PC-9 (cell line): Measurements from ENCODE around the gene FAF1. TPM values are rescaled to one million over a fixed set of nuclear protein-coding genes. Genes with fewer than 3 reads are reported as not detected.

Experiments used
- BruUV-seq: library from RNA; stranded (reverse); fragments of 400-500 nt; replicated peaks from 2 replicates; lab custom pipeline; 2021; lab: Mats Ljungman, UMichigan
- CTCF ChIA-PET: fragments of 300-600 bp; sonication (Branson Sonifier 250); formaldehyde crosslinking; loops from one replicate; lab custom pipeline; 2022; ENCODE audit warnings: antibody characterized with exemption; lab: Charles Lee
- POLR2A ChIA-PET: fragments of 300-600 bp; sonication (Branson Sonifier 250); formaldehyde crosslinking; loops from one replicate; lab custom pipeline; 2022; ENCODE audit warnings: antibody characterized with exemption; ENCODE audit not compliant: unreplicated experiment; lab: Charles Lee
- DNase-seq, 2 experiments: peaks; one replicate each; pipeline versions ENCODE4 v3.0.0 to v3.0.0-alpha.2; 2015 to 2022; ENCODE audit warnings: mixed read lengths in 1 of 2
- H2AFZ ChIP-seq: fragments of 200-600 bp; sonication (generic); 2 replicates; pipeline ENCODE4 v1.8.1; 2017; ENCODE audit warnings: antibody characterized with exemption
- H3F3A ChIP-seq: fragments of 200-600 bp; sonication (generic); 2 replicates; pipeline ENCODE4 v1.8.1; 2017; ENCODE audit warnings: antibody characterized with exemption, mild to moderate bottlenecking, low read depth; ENCODE audit not compliant: insufficient read depth
- H3K27ac ChIP-seq: fragments of 200-600 bp; sonication (generic); 2 replicates; pipeline ENCODE4 v1.6.1; 2016; ENCODE audit warnings: mixed run types
- H3K27me3 ChIP-seq: fragments of 200-600 bp; sonication (generic); 2 replicates; pipeline ENCODE4 v1.6.1; 2016; ENCODE audit warnings: low read depth, mixed run types; ENCODE audit not compliant: insufficient read depth
- H3K36me3 ChIP-seq: fragments of 200-600 bp; sonication (generic); 2 replicates; pipeline ENCODE4 v1.6.1; 2016; ENCODE audit warnings: low read depth, mixed run types
- H3K4me1 ChIP-seq: fragments of 200-600 bp; sonication (generic); replicated peaks from 2 replicates; pipeline ENCODE4 v1.6.1; 2016; ENCODE audit warnings: mixed run types; ENCODE audit not compliant: insufficient read depth
- H3K4me2 ChIP-seq: fragments of 200-600 bp; sonication (generic); 2 replicates; pipeline ENCODE4 v1.6.1; 2017; ENCODE audit warnings: mixed run types
- H3K4me3 ChIP-seq: fragments of 200-600 bp; sonication (generic); 2 replicates; pipeline ENCODE4 v1.6.1; 2016; ENCODE audit warnings: mixed run types
- H3K79me2 ChIP-seq: fragments of 200-600 bp; sonication (generic); 2 replicates; pipeline ENCODE4 v1.6.1; 2017; ENCODE audit warnings: low read depth, mixed run types
- H3K9me2 ChIP-seq: fragments of 200-600 bp; sonication (generic); 2 replicates; pipeline ENCODE4 v1.8.1; 2017; ENCODE audit warnings: mild to moderate bottlenecking; ENCODE audit not compliant: insufficient read depth
- H3K9me3 ChIP-seq: fragments of 200-600 bp; sonication (generic); 2 replicates; pipeline ENCODE4 v1.8.1; 2016; ENCODE audit warnings: low read depth; ENCODE audit not compliant: insufficient read depth
- H4K20me1 ChIP-seq: fragments of 200-600 bp; sonication (generic); 2 replicates; pipeline ENCODE4 v1.8.1; 2017; ENCODE audit not compliant: insufficient read depth
- EZH2 ChIP-seq: fragments of 200-600 bp; sonication (generic); IDR thresholded peaks from 2 replicates; pipeline ENCODE4 v1.8.0; 2017; ENCODE audit warnings: antibody characterized with exemption, low read depth
- intact Hi-C: fragments of 100-400 bp; cut with micrococcal nuclease; formaldehyde crosslinking; loops from one replicate; pipeline ENCODE4 v1.10.0; 2022; ENCODE audit not compliant: unreplicated experiment
- total RNA-seq: library from RNA; stranded (reverse); gene quantifications from 2 replicates; pipeline ENCODE4 v1.2.3, GENCODE V29; 2021
- TF ChIP-seq, protein P1 (sequence below): fragments of 200-600 bp; sonication (generic); conservative IDR thresholded peaks from 2 replicates; pipeline ENCODE4 v1.6.1; 2017; ENCODE audit warnings: mixed run types, antibody characterized with exemption, mild to moderate bottlenecking, moderate library complexity

FAF1 gene
- total RNA-seq, 1 experiment from 2014 or later, result 105 TPM

DNA sequence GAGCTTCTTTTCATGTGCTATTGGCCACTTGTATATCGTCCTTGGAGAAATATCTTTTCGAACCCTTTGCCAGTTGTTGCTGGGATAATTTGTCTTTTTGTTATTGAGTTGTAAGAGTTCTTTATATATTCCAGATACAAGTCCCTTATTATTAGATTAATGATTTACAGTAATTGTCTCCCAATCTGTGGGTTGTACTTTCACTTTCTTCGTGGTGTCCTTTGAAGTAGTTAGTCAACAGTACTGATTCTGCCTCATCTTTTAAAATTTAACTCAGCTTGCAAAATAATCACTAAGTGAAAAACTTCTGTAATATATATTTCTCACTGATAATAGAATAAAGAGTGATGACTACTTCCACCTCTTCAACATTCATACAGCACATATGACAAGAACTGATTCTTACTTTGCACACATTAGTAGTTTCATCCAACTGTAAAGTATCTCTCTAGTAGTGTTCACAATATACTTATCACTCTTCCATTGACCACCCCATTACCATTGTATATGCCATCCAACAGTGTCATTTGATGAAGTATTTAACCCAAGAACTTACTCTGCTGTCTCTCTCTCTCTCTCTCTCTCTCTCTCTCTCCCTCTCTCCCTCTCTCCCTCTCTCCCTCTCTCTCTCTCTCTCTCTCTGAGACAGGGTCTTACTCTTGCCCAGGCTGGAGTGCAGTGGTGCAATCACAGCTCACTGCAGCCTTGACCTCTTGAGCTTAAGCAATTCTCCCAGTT, 432.6 kb downstream of the FAF1 start:
- TF ChIP-seq EZH2, result no peak
- TF ChIP-seq, protein P1, sequence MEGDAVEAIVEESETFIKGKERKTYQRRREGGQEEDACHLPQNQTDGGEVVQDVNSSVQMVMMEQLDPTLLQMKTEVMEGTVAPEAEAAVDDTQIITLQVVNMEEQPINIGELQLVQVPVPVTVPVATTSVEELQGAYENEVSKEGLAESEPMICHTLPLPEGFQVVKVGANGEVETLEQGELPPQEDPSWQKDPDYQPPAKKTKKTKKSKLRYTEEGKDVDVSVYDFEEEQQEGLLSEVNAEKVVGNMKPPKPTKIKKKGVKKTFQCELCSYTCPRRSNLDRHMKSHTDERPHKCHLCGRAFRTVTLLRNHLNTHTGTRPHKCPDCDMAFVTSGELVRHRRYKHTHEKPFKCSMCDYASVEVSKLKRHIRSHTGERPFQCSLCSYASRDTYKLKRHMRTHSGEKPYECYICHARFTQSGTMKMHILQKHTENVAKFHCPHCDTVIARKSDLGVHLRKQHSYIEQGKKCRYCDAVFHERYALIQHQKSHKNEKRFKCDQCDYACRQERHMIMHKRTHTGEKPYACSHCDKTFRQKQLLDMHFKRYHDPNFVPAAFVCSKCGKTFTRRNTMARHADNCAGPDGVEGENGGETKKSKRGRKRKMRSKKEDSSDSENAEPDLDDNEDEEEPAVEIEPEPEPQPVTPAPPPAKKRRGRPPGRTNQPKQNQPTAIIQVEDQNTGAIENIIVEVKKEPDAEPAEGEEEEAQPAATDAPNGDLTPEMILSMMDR, result no peak
- Histone ChIP-seq H3K79me2 (no peaks in the 10 kb centered on the region), H3K9me3 (no peaks in the 10 kb centered on the region), H3K27me3 (no peaks in the 10 kb centered on the region), H3K4me2 (no peak overlapping the region), H2AFZ (no peak overlapping the region), H4K20me1 (no peaks in the 10 kb centered on the region), H3K36me3 (no peaks in the 10 kb centered on the region), H3K4me1 (no peaks in the 10 kb centered on the region), H3F3A (no peaks in the 10 kb centered on the region), H3K27ac (no peak overlapping the region), H3K4me3 (no peak overlapping the region), H3K9me2 (no peaks in the 10 kb centered on the region)
- intact Hi-C loops, result no loop called here
- CTCF ChIA-PET, result no interaction called here
- POLR2A ChIA-PET, result no interaction called here
- no peak for DNase-seq
- no TSS peak for BruUV-seq

DNA sequence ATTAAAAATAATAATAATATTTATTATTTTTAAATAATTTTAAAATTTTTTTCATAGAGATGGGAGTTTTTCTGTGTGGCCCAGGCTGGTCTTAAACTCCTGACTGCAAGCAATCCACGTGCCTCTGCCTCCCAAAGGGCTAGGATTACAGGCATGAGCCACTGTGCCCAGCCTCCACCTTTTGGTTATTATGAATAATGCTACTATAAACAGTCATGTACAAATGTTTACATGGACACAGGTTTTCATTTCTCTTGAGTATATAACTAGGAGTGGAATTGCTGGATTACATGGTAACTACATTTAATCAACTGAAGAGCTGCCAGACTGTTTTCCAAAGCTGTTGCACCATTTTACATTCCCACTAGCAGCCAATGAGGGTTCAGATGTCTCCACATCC, 433.6 kb downstream of the FAF1 start:
- H3K9me3 ChIP-seq, result no peaks in the 10 kb centered on the region
- H3F3A ChIP-seq, result no peaks in the 10 kb centered on the region
- H3K4me3 ChIP-seq, result no peak overlapping the region
- BruUV-seq, result no TSS peak
- H2AFZ ChIP-seq, result no peak overlapping the region
- ChIA-PET POLR2A (no interaction called here), CTCF (no interaction called here)
- DNase-seq, result no peak
- H3K79me2 ChIP-seq, result no peaks in the 10 kb centered on the region
- H3K9me2 ChIP-seq, result no peaks in the 10 kb centered on the region
- H3K27me3 ChIP-seq, result no peaks in the 10 kb centered on the region
- intact Hi-C loops, result no loop called here
- no peak overlapping the region for H3K4me2 ChIP-seq
- H3K27ac ChIP-seq, result no peak overlapping the region
- H3K36me3 ChIP-seq, result no peaks in the 10 kb centered on the region
- TF ChIP-seq EZH2, result no peak
- TF ChIP-seq, protein P1, result no peak
- H3K4me1 ChIP-seq, result no peaks in the 10 kb centered on the region
- no peaks in the 10 kb centered on the region for H4K20me1 ChIP-seq

DNA sequence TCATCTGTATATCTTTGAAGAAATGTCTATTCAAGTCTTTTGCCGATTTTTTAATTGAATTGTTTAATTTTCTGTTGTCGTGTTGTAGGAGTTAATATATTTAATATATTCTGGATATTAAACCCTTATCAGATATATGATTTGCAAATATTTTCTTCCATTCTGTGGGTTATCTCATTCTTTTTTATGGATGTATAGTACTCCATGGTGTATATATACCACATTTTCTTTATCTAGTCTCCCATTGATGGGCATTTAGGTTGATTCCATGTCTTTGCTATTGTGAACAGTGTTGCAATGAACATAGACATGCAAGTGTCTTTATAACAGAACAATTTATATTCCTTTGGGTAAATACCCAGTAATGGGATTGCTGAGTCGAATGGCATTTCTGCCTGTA, 436.5 kb downstream of the FAF1 start:
- no peak for DNase-seq
- ChIA-PET POLR2A (no interaction called here), CTCF (no interaction called here)
- Histone ChIP-seq H3K9me3 (no peaks in the 10 kb centered on the region), H3K4me2 (no peak overlapping the region), H2AFZ (no peak overlapping the region), H3K27me3 (no peaks in the 10 kb centered on the region), H3K9me2 (no peaks in the 10 kb centered on the region), H3K4me3 (no peak overlapping the region), H3F3A (no peaks in the 10 kb centered on the region), H4K20me1 (no peaks in the 10 kb centered on the region), H3K4me1 (no peaks in the 10 kb centered on the region), H3K36me3 (no peaks in the 10 kb centered on the region), H3K27ac (no peak overlapping the region), H3K79me2 (no peaks in the 10 kb centered on the region)
- no TSS peak for BruUV-seq
- intact Hi-C loops, result no loop called here
- no peak for TF ChIP-seq EZH2
- TF ChIP-seq, protein P1, result no peak
